H1 (cell line): ENCODE data around the gene CACNA2D4. TPM values are rescaled to one million over a fixed set of nuclear protein-coding genes. Genes with fewer than 3 reads are reported as not detected.

Experiments
- CTCF ChIA-PET: fragments of 300-600 bp; sonication (Branson Sonifier 250); formaldehyde crosslinking; loops from one replicate; lab custom pipeline; 2021; ENCODE audit not compliant: partially characterized antibody; lab: Charles Lee
- POLR2A ChIA-PET: fragments of 300-600 bp; sonication (Branson Sonifier 250); formaldehyde crosslinking; loops from one replicate; lab custom pipeline; 2021; ENCODE audit warnings: inconsistent platforms; ENCODE audit not compliant: partially characterized antibody; lab: Charles Lee
- DNase-seq, 2 experiments: peaks; one replicate each; pipeline versions ENCODE4 v3.0.0 to v3.0.0-alpha.2; 2010 to 2022; ENCODE audit warnings: low spot score in 2 of 2, low read depth in 1 of 2, mixed read lengths in 1 of 2
- FAIRE-seq: peaks from 2 replicates; lab custom pipeline; 2011; peaks lifted over from hg19 to GRCh38; lab: Jason Lieb, UNC
- H2AFZ ChIP-seq: 2 replicates; pipeline ENCODE4 v1.8.1; 2012; ENCODE audit warnings: low read length, inconsistent platforms
- H2AK5ac ChIP-seq: 2 replicates; pipeline ENCODE4 v1.6.1; 2013; ENCODE audit warnings: low read depth, low read length
- H2BK120ac ChIP-seq: replicated peaks from 2 replicates; pipeline ENCODE3; 2013; ENCODE audit warnings: low read depth, low read length, inconsistent platforms
- H2BK12ac ChIP-seq: 2 replicates; pipeline ENCODE4 v1.6.1; 2013; ENCODE audit warnings: low read depth, low read length
- H2BK15ac ChIP-seq: 2 replicates; pipeline ENCODE4 v1.6.1; 2013; ENCODE audit warnings: low read length
- H2BK20ac ChIP-seq: 2 replicates; pipeline ENCODE4 v1.6.1; 2013; ENCODE audit warnings: low read length
- H2BK5ac ChIP-seq: 2 replicates; pipeline ENCODE4 v1.6.1; 2013; ENCODE audit warnings: low read depth, low read length
- H3K14ac ChIP-seq: 2 replicates; pipeline ENCODE4 v1.6.1; 2013; ENCODE audit warnings: inconsistent platforms; ENCODE audit not compliant: insufficient read length
- H3K18ac ChIP-seq: 2 replicates; pipeline ENCODE4 v1.6.1; 2013; ENCODE audit warnings: low read length; ENCODE audit errors: extremely low read depth
- H3K23ac ChIP-seq: 2 replicates; pipeline ENCODE4 v1.6.1; 2013; ENCODE audit warnings: inconsistent platforms; ENCODE audit not compliant: insufficient read length
- H3K23me2 ChIP-seq: 2 replicates; pipeline ENCODE4 v1.6.1; 2013; ENCODE audit warnings: low read depth, low read length
- H3K27ac ChIP-seq: 2 replicates; pipeline ENCODE4 v1.6.1; 2011; ENCODE audit warnings: low read depth, low read length, inconsistent platforms
- H3K27me3 ChIP-seq, 4 experiments: replicated peaks in 1 of 4; 1 replicate in 1 of 4; 2 replicates in 3 of 4; pipeline versions ENCODE4 v1.6.1 to v1.8.1; 2011 to 2013; ENCODE audit warnings: low read length in 3 of 4, mild to moderate bottlenecking in 3 of 4, inconsistent platforms in 2 of 4, mixed read lengths in 2 of 4, moderate library complexity in 1 of 4; ENCODE audit not compliant: control insufficient read depth in 3 of 4, insufficient read depth in 3 of 4; ENCODE audit errors: extremely low read depth in 1 of 4
- H3K36me3 ChIP-seq, 4 experiments: 2 replicates each; pipeline versions ENCODE4 v1.6.1 to v1.8.1; 2011 to 2013; ENCODE audit warnings: mild to moderate bottlenecking in 4 of 4, low read length in 3 of 4, moderate library complexity in 2 of 4, control low read depth in 1 of 4, inconsistent platforms in 1 of 4; ENCODE audit not compliant: insufficient read depth in 4 of 4, control insufficient read depth in 2 of 4
- H3K4ac ChIP-seq: replicated peaks from 2 replicates; pipeline ENCODE3; 2013; ENCODE audit warnings: low read length, low read depth, mixed read lengths, inconsistent platforms; ENCODE audit not compliant: insufficient read length
- H3K4me1 ChIP-seq, 4 experiments: replicated peaks in 1 of 4; 1 replicate in 1 of 4; 2 replicates in 3 of 4; pipeline versions ENCODE4 v1.6.1 to v1.8.1; 2011 to 2013; ENCODE audit warnings: low read length in 3 of 4, inconsistent platforms in 2 of 4, mixed read lengths in 1 of 4; ENCODE audit not compliant: insufficient read depth in 4 of 4, control insufficient read depth in 3 of 4
- H3K4me2 ChIP-seq, 2 experiments: 2 replicates each; pipeline versions ENCODE4 v1.6.1 to v1.8.1; 2011 to 2013; ENCODE audit warnings: low read depth in 2 of 2, low read length in 2 of 2, control low read depth in 1 of 2, inconsistent platforms in 1 of 2, mild to moderate bottlenecking in 1 of 2; ENCODE audit not compliant: insufficient read depth in 1 of 2
- H3K4me3 ChIP-seq, 4 experiments: fragments of 200-600, 300-600 bp in 1 of 4; sonication (generic), shearing (Covaris generic), sonication (Bioruptor Twin) in 1 of 4; 2 replicates each; pipeline versions ENCODE4 v1.5.1 to v1.8.1; 2011 to 2016; ENCODE audit warnings: low read length in 4 of 4, low read depth in 3 of 4, control low read depth in 2 of 4, inconsistent platforms in 2 of 4, mild to moderate bottlenecking in 2 of 4, mixed read lengths in 1 of 4, moderate library complexity in 1 of 4; ENCODE audit not compliant: insufficient read depth in 2 of 4; ENCODE audit errors: extremely low read depth in 1 of 4
- H3K56ac ChIP-seq: replicated peaks from 2 replicates; pipeline ENCODE3; 2013; ENCODE audit warnings: low read depth, mild to moderate bottlenecking, mixed read lengths, low read length, inconsistent platforms; ENCODE audit not compliant: insufficient read length
- H3K79me1 ChIP-seq: 2 replicates; pipeline ENCODE4 v1.6.1; 2013; ENCODE audit warnings: low read depth, low read length, control low read depth
- H3K79me2 ChIP-seq, 2 experiments: 2 replicates each; pipeline versions ENCODE4 v1.6.1 to v1.8.1; 2012 to 2013; ENCODE audit warnings: low read length in 2 of 2, mild to moderate bottlenecking in 2 of 2, inconsistent platforms in 1 of 2; ENCODE audit not compliant: insufficient read depth in 2 of 2, control insufficient read depth in 1 of 2
- H3K9ac ChIP-seq, 4 experiments: replicated peaks in 1 of 4; 1 replicate in 1 of 4; 2 replicates in 3 of 4; pipeline versions ENCODE4 v1.6.1 to v1.8.1; 2011 to 2013; ENCODE audit warnings: low read depth in 3 of 4, low read length in 3 of 4, control low read depth in 2 of 4, mild to moderate bottlenecking in 2 of 4, moderate library complexity in 2 of 4, inconsistent platforms in 1 of 4; ENCODE audit errors: extremely low read depth in 1 of 4
- H3K9me3 ChIP-seq, 2 experiments: 2 replicates each; pipeline versions ENCODE4 v1.6.1 to v1.8.1; 2012 to 2013; ENCODE audit warnings: mild to moderate bottlenecking in 2 of 2, moderate library complexity in 2 of 2, control low read depth in 1 of 2, inconsistent platforms in 1 of 2, low read depth in 1 of 2, low read length in 1 of 2, mixed read lengths in 1 of 2; ENCODE audit not compliant: insufficient read depth in 2 of 2
- H4K20me1 ChIP-seq, 2 experiments: replicated peaks in 1 of 2; 2 replicates each; pipeline versions ENCODE3 to v1.8.1; 2011 to 2013; ENCODE audit warnings: inconsistent platforms in 2 of 2, low read length in 2 of 2, mild to moderate bottlenecking in 1 of 2; ENCODE audit not compliant: insufficient read depth in 2 of 2, control insufficient read depth in 1 of 2
- H4K5ac ChIP-seq: 2 replicates; pipeline ENCODE4 v1.6.1; 2013; ENCODE audit warnings: low read length, low read depth, mixed read lengths, inconsistent platforms; ENCODE audit not compliant: insufficient read length
- H4K8ac ChIP-seq: 2 replicates; pipeline ENCODE4 v1.8.0; 2013; ENCODE audit warnings: mild to moderate bottlenecking, moderate library complexity, low read length, inconsistent platforms; ENCODE audit not compliant: insufficient read depth; ENCODE audit errors: extremely low read depth
- H4K91ac ChIP-seq: replicated peaks from 2 replicates; pipeline ENCODE3; 2013; ENCODE audit warnings: low read length, mixed read lengths, inconsistent platforms; ENCODE audit not compliant: insufficient read length
- JUND ChIP-seq: IDR thresholded peaks from 2 replicates; pipeline ENCODE4 v1.6.1; 2011; ENCODE audit warnings: mild to moderate bottlenecking, improper control_type of control experiment, low read length
- MAX ChIP-seq: IDR thresholded peaks from 2 replicates; pipeline ENCODE4 v1.6.1; 2012; ENCODE audit warnings: inconsistent platforms
- RFX5 ChIP-seq: IDR thresholded peaks from 2 replicates; pipeline ENCODE4 v1.6.1; 2011; ENCODE audit warnings: low read depth, low read length, improper control_type of control experiment, borderline replicate concordance
- SIX5 ChIP-seq: IDR thresholded peaks from 2 replicates; pipeline ENCODE4 v1.6.1; 2011; ENCODE audit warnings: mild to moderate bottlenecking, low read depth, low read length
- SP4 ChIP-seq: IDR thresholded peaks from 2 replicates; pipeline ENCODE4 v1.6.1; 2012; ENCODE audit warnings: low read length, inconsistent platforms
- TAF1 ChIP-seq: IDR thresholded peaks from 2 replicates; pipeline ENCODE4 v1.6.1; 2011; ENCODE audit warnings: mild to moderate bottlenecking, low read depth, low read length
- YY1 ChIP-seq: IDR thresholded peaks from 2 replicates; pipeline ENCODE4 v1.6.1; 2011; ENCODE audit warnings: low read depth, mild to moderate bottlenecking, low read length
- ZNF274 ChIP-seq: IDR thresholded peaks from 2 replicates; pipeline ENCODE4 v1.7.0; 2012; ENCODE audit warnings: low read length, borderline replicate concordance; ENCODE audit errors: extremely low read depth
- WGBS, 2 experiments: shearing (Covaris generic) in 1 of 2; methylation state at CpG; one replicate each; pipeline versions ENCODE4 v1.1.6 to v1.1.7; 2013 to 2015; ENCODE audit warnings: low lambda C conversion rate in 2 of 2, mixed read lengths in 2 of 2, inconsistent platforms in 1 of 2, low coverage in 1 of 2, missing lambda C conversion rate in 1 of 2; ENCODE audit not compliant: insufficient replicate concordance in 2 of 2, insufficient coverage in 1 of 2, insufficient read length in 1 of 2; ENCODE audit errors: extremely low coverage in 1 of 2, missing lambda C conversion rate in 1 of 2; 5-methylcytosine and 5-hydroxymethylcytosine counted together
- polyA plus RNA-seq, 7 experiments: library from polyadenylated mRNA; depleted of rRNA in 3 of 7; stranded (reverse) in 5 of 7; unstranded in 2 of 7; fragments of >200 nt in 5 of 7; fragments of 200-250 nt in 2 of 7; gene quantifications; 1 replicate in 5 of 7; 2 replicates in 1 of 7; 4 replicates in 1 of 7; pipeline versions ENCODE4 v1.2.1 to v1.2.3, GENCODE V29; 2011 to 2013; ENCODE audit warnings: missing spikeins in 2 of 7, mixed read lengths in 2 of 7
- total RNA-seq: library from RNA; stranded (reverse); fragmentation: NEBNext Ultra II Directional; extraction: Animal tissue kit (Norgen Biotek cat#: 25700); gene quantifications from 2 replicates; pipeline ENCODE4 v1.2.1, GENCODE V29; 2021

The CACNA2D4 gene
- total and polyA plus RNA-seq, 2 of the 8 experiments (the other 6 are each of a cell fraction or from before 2014, with no cell fraction given) = 0.44 to 0.88 TPM

GRCh38 chr12:1956716-1957115 is 38.3 kb upstream of the CACNA2D4 start:
- no peak overlapping the region for H4K5ac ChIP-seq
- no peak overlapping the region for H2BK12ac ChIP-seq
- no peak overlapping the region for H3K18ac ChIP-seq
- H3K9ac ChIP-seq = no peak overlapping the region
- no peak overlapping the region for H4K8ac ChIP-seq
- FAIRE-seq (no peak), DNase-seq (no peak)
- H3K4me3 ChIP-seq = no peak overlapping the region
- H3K23me2 ChIP-seq = no peaks in the 10 kb centered on the region
- H2BK20ac ChIP-seq = no peak overlapping the region
- H3K36me3 ChIP-seq = peaks cover 8 to 15% (median 12%) of the 10 kb centered on the region in 4 experiments; a peak in 5 of 8 replicates
- H3K56ac ChIP-seq = no peak overlapping the region
- H2AFZ ChIP-seq = no peak overlapping the region
- ChIA-PET CTCF (interaction anchor here (1.8 kb wide), 1 partner anchor 12 kb away, joined by 5 read pairs; no protein-coding TSS in a partner anchor), POLR2A (no interaction called here)
- H4K20me1 ChIP-seq = no peaks in the 10 kb centered on the region
- H3K4me1 ChIP-seq = no peaks in the 10 kb centered on the region
- no peak overlapping the region for H3K4me2 ChIP-seq
- no peaks in the 10 kb centered on the region for H3K9me3 ChIP-seq
- no peak overlapping the region for H4K91ac ChIP-seq
- no peak overlapping the region for H3K4ac ChIP-seq
- no peaks in the 10 kb centered on the region for H3K79me2 ChIP-seq
- no peak for TF ChIP-seq TAF1
- TF ChIP-seq SP4 = no peak
- TF ChIP-seq JUND = no peak
- TF ChIP-seq YY1 = no peak
- no peak for TF ChIP-seq SIX5
- no peak for TF ChIP-seq MAX
- no peak for TF ChIP-seq ZNF274
- no peak for TF ChIP-seq RFX5
- H2BK15ac ChIP-seq = no peak overlapping the region
- WGBS, 2 experiments = 82% methylated on average over 3 of the region's 3 CpGs; no CpG with 5 or more reads in 1 of the 2 experiments
- H2AK5ac ChIP-seq = no peak overlapping the region
- no peak overlapping the region for H2BK120ac ChIP-seq
- no peak overlapping the region for H3K23ac ChIP-seq
- H3K79me1 ChIP-seq = no peaks in the 10 kb centered on the region
- no peaks in the 10 kb centered on the region for H3K27me3 ChIP-seq
- H3K27ac ChIP-seq = no peak overlapping the region
- H3K14ac ChIP-seq = no peak overlapping the region
- no peak overlapping the region for H2BK5ac ChIP-seq
